Tibial nerve (tissue), 4 donors: ENCODE data around the gene OTUD5.

Experiments
- EP300 ChIP-seq, 2 donors: sonication (generic); formaldehyde crosslinking; IDR thresholded peaks; one replicate each; pipeline ENCODE4 v1.6.1; 2017; ENCODE audit warnings: antibody characterized with exemption in 2 of 2, mild to moderate bottlenecking in 1 of 2
- POLR2A ChIP-seq, 2 donors: fragments of 450-650 bp; IDR thresholded peaks; one replicate each; pipeline ENCODE4 v1.6.1; 2017; ENCODE audit warnings: antibody characterized with exemption in 2 of 2, mild to moderate bottlenecking in 2 of 2, moderate library complexity in 2 of 2
- TF ChIP-seq, protein P1 (sequence below), 5 experiments: fragments of 200-600 bp in 3 of 5; fragments of 450-650 bp in 2 of 5; sonication (generic) in 3 of 5; IDR thresholded peaks; one replicate each; pipeline ENCODE4 v1.5.1; 2016 to 2019; ENCODE audit warnings: antibody characterized with exemption in 5 of 5, mild to moderate bottlenecking in 3 of 5, moderate library complexity in 2 of 5

DNA sequence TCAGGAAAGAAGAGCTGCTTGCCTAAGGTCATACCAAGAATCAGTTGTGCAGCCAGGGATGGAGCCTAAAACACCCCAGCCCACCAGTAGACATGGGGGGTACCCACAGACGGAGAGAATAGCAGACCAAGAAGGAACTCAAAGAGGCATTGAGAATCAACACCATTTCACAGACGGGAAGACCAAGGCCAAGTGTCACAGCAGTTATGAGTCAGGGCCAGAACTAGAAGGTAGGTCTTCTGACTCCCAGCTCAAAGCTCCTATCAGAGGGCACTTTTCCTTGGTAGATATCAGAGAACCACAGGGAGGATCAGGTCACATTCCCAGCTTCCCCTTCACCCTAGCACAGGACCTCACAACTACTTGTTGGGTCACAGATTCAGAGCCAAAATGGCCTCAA lies 14.5 kb downstream of the OTUD5 start:
- TF ChIP-seq, protein P1, sequence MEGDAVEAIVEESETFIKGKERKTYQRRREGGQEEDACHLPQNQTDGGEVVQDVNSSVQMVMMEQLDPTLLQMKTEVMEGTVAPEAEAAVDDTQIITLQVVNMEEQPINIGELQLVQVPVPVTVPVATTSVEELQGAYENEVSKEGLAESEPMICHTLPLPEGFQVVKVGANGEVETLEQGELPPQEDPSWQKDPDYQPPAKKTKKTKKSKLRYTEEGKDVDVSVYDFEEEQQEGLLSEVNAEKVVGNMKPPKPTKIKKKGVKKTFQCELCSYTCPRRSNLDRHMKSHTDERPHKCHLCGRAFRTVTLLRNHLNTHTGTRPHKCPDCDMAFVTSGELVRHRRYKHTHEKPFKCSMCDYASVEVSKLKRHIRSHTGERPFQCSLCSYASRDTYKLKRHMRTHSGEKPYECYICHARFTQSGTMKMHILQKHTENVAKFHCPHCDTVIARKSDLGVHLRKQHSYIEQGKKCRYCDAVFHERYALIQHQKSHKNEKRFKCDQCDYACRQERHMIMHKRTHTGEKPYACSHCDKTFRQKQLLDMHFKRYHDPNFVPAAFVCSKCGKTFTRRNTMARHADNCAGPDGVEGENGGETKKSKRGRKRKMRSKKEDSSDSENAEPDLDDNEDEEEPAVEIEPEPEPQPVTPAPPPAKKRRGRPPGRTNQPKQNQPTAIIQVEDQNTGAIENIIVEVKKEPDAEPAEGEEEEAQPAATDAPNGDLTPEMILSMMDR (IDR thresholded peaks at IDR 0.05) = no peak
- TF ChIP-seq POLR2A (IDR thresholded peaks at IDR 0.05) (no peak), EP300 (IDR thresholded peaks at IDR 0.05) (no peak)
